SK-N-SH (cell line): ENCODE data around the gene CFHR2.

Experiments used
- CHD2 ChIP-seq: fragments of 150-350 bp; IDR thresholded peaks from 2 replicates; pipeline ENCODE4 v1.6.1; 2018; ENCODE audit warnings: low read length; ENCODE audit not compliant: partially characterized antibody
- CTCF ChIP-seq: fragments of 200-600 bp; sonication (generic); IDR thresholded peaks from 2 replicates; pipeline ENCODE4 v1.6.1; 2017; ENCODE audit warnings: antibody characterized with exemption, mild to moderate bottlenecking, moderate library complexity
- EZH2phosphoT487 ChIP-seq: fragments of 200-600 bp; sonication (generic); IDR thresholded peaks from 2 replicates; pipeline ENCODE4 v1.6.1; 2017; ENCODE audit warnings: low read depth, mixed run types, mild to moderate bottlenecking, antibody characterized with exemption, moderate library complexity, borderline replicate concordance
- FOXM1 ChIP-seq: IDR thresholded peaks from 2 replicates; pipeline ENCODE4 v1.4.0; 2012; ENCODE audit warnings: low read depth, mild to moderate bottlenecking
- MXI1 ChIP-seq: IDR thresholded peaks from 2 replicates; pipeline ENCODE4 v1.6.1; 2012; ENCODE audit warnings: mild to moderate bottlenecking, low read depth, low read length, improper control_type of control experiment
- POLR2AphosphoS5 ChIP-seq: IDR thresholded peaks from 2 replicates; pipeline ENCODE4 v1.6.1; 2012; ENCODE audit warnings: low read depth, low read length
- RFX5 ChIP-seq: IDR thresholded peaks from 2 replicates; pipeline ENCODE4 v1.6.1; 2012; ENCODE audit warnings: mild to moderate bottlenecking, improper control_type of control experiment, low read length

- TF ChIP-seq CTCF, result no peak
- TF ChIP-seq RFX5, result no peak
- no peak for TF ChIP-seq CHD2
- TF ChIP-seq POLR2AphosphoS5, result no peak
- no peak for TF ChIP-seq MXI1
- no peak for TF ChIP-seq EZH2phosphoT487
- TF ChIP-seq FOXM1, result no peak
Measured at GRCh38 chr1:196993916-196994315, 50.4 kb downstream of the CFHR2 start.
